Measurements from ENCODE around the gene MELK. TPM values are rescaled to one million over a fixed set of nuclear protein-coding genes. Genes with fewer than 3 reads are reported as not detected.

The MELK gene
- total and polyA plus RNA-seq, 10 donors = 0.64 to 9.3 (median 2.9) TPM

GRCh38 chr9:36576866-36577265 is 4.2 kb downstream of the MELK start:
- 94 to 98% (median 96%) methylated on average over 3 of the region's 3 CpGs for whole genome bisulfite sequencing, 5 donors

GRCh38 chr9:36584620-36585460 is 12.1 kb downstream of the MELK start:
- no peaks in the 10 kb centered on the region for H3K27me3 ChIP-seq (replicated peaks in 1 of 7)
- H3K27ac ChIP-seq = no peak overlapping the region
- TF ChIP-seq POLR2A (IDR thresholded peaks at IDR 0.05) = no peak
- TF ChIP-seq POLR2AphosphoS5 (IDR thresholded peaks at IDR 0.05) = no peak
- TF ChIP-seq CTCF (IDR thresholded peaks at IDR 0.05 in 8 of 11, conservative IDR thresholded peaks at IDR 0.05 in 3 of 11) = no peak
- intact Hi-C loops (cut with DNase I; ENCODE audit: low total_unique reads) = no loop called here
- no peak overlapping the region for H3K4me3 ChIP-seq
- WGBS, 5 donors = 90 to 98% (median 95%) methylated on average over 7 of the region's 7 CpGs
- no peaks in the 10 kb centered on the region for H3K9me3 ChIP-seq
- no peaks in the 10 kb centered on the region for H3K4me1 ChIP-seq
- peaks cover 0 to 18% (median 0%) of the 10 kb centered on the region in 6 donors for H3K36me3 ChIP-seq
- DNase-seq = no peak

More at GRCh38 chr9:36576866-36577265, 4.2 kb downstream of the MELK start:
- DNase-seq = no peak
- no peak overlapping the region for H3K27ac ChIP-seq
- H3K4me1 ChIP-seq = peaks cover 7 to 37% (median 18%) of the 10 kb centered on the region in 6 donors
- TF ChIP-seq POLR2A (IDR thresholded peaks at IDR 0.05) (no peak), CTCF (IDR thresholded peaks at IDR 0.05 in 8 of 11, conservative IDR thresholded peaks at IDR 0.05 in 3 of 11) (no peak), POLR2AphosphoS5 (IDR thresholded peaks at IDR 0.05) (no peak)
- no peak overlapping the region for H3K4me3 ChIP-seq
- H3K9me3 ChIP-seq = no peaks in the 10 kb centered on the region
- peaks cover 0 to under 1% (median 0%) of the 10 kb centered on the region in 6 donors for H3K36me3 ChIP-seq
- intact Hi-C loops (cut with DNase I; ENCODE audit: low total_unique reads) = no loop called here
- peaks cover 0 to 6% (median 0%) of the 10 kb centered on the region in 7 donors for H3K27me3 ChIP-seq (replicated peaks in 1 of 7)

GRCh38 chr9:36590231-36590630 is 17.5 kb downstream of the MELK start:
- 89 to 97% (median 96%) methylated on average over 1 of the region's 1 CpG for WGBS, 5 donors
- no peaks in the 10 kb centered on the region for H3K4me1 ChIP-seq
- no peak for TF ChIP-seq POLR2AphosphoS5 (IDR thresholded peaks at IDR 0.05)
- TF ChIP-seq CTCF (IDR thresholded peaks at IDR 0.05 in 8 of 11, conservative IDR thresholded peaks at IDR 0.05 in 3 of 11) = no peak
- no peak for TF ChIP-seq POLR2A (IDR thresholded peaks at IDR 0.05)

GRCh38 chr9:36592801-36593583 is 20.3 kb downstream of the MELK start:
- H3K4me1 ChIP-seq = peaks cover 0 to 4% (median 0%) of the 10 kb centered on the region in 6 donors
- DNase-seq = no peak
- peaks cover 0 to 67% (median 0%) of the 10 kb centered on the region in 6 donors for H3K36me3 ChIP-seq
- WGBS, 5 donors = 90 to 96% (median 94%) methylated on average over 4 of the region's 4 CpGs
- intact Hi-C loops (cut with DNase I; ENCODE audit: low total_unique reads) = no loop called here
- no peaks in the 10 kb centered on the region for H3K9me3 ChIP-seq
- TF ChIP-seq CTCF (IDR thresholded peaks at IDR 0.05 in 8 of 11, conservative IDR thresholded peaks at IDR 0.05 in 3 of 11) = no peak
- no peak for TF ChIP-seq POLR2A (IDR thresholded peaks at IDR 0.05)
- no peak for TF ChIP-seq POLR2AphosphoS5 (IDR thresholded peaks at IDR 0.05)
- H3K27ac ChIP-seq = no peak overlapping the region
- H3K4me3 ChIP-seq = no peak overlapping the region
- H3K27me3 ChIP-seq (replicated peaks in 1 of 7) = no peaks in the 10 kb centered on the region

More at GRCh38 chr9:36590231-36590630, 17.5 kb downstream of the MELK start:
- no peaks in the 10 kb centered on the region for H3K27me3 ChIP-seq (replicated peaks in 1 of 7)
- H3K36me3 ChIP-seq = peaks cover 0 to 54% (median 0%) of the 10 kb centered on the region in 6 donors
- intact Hi-C loops (cut with DNase I; ENCODE audit: low total_unique reads) = no loop called here
- H3K4me3 ChIP-seq = no peak overlapping the region
- no peaks in the 10 kb centered on the region for H3K9me3 ChIP-seq
- DNase-seq = no peak
- no peak overlapping the region for H3K27ac ChIP-seq
